Lower leg skin (tissue), 4 donors: ENCODE measurements around the gene MCF2L2. TPM values are rescaled to one million over a fixed set of nuclear protein-coding genes. Genes with fewer than 3 reads are reported as not detected.
"Not testable (repeated sequence)": the region's sequence is repeated elsewhere in the genome, so short reads cannot be mapped to it uniquely, and the experiment has no call there.

Experiments
- DNase-seq, 2 donors: peaks; one replicate each; pipeline ENCODE4 v3.0.0-alpha.2; 2019; ENCODE audit warnings: low spot score in 2 of 2
- H3K4me3 ChIP-seq: fragments of 200-600 bp; sonication (generic); 2 replicates; pipeline ENCODE4 v1.5.1; 2017; ENCODE audit warnings: mild to moderate bottlenecking, low read depth; ENCODE audit not compliant: poor library complexity, severe bottlenecking
- CTCF ChIP-seq, 3 donors: fragments of 450-650 bp; IDR thresholded peaks; one replicate each; pipeline ENCODE4 v1.5.1; 2016; ENCODE audit warnings: antibody characterized with exemption in 3 of 3, mild to moderate bottlenecking in 3 of 3, moderate library complexity in 2 of 3
- POLR2A ChIP-seq, 2 donors: fragments of 450-650 bp; IDR thresholded peaks; one replicate each; pipeline ENCODE4 v1.6.1; 2016 to 2017; ENCODE audit warnings: antibody characterized with exemption in 2 of 2, mild to moderate bottlenecking in 1 of 2, moderate library complexity in 1 of 2
- WGBS, 2 donors: methylation state at CpG; one replicate each; pipeline ENCODE4 v1.1.5; 2018; 5-methylcytosine and 5-hydroxymethylcytosine counted together
- intact Hi-C: fragments of 100-400 bp; cut with DNase I; formaldehyde crosslinking; loops from one replicate; pipeline ENCODE4 v1.15.0; 2023; ENCODE audit warnings: low total_unique reads
- total RNA-seq, 4 donors: library from RNA; depleted of rRNA; stranded (reverse); fragments of >200 nt; gene quantifications; one replicate each; pipeline ENCODE4 v1.1.0, GENCODE V29; 2016

MCF2L2 gene
- total RNA-seq, 4 donors from 2014 or later: 0.88 to 1.3 (median 1.1) TPM; not detected in 1

- H3K4me3 ChIP-seq: no peak overlapping the region
- no peak for TF ChIP-seq CTCF (IDR thresholded peaks at IDR 0.05)
- no peak for TF ChIP-seq POLR2A (IDR thresholded peaks at IDR 0.05)
- WGBS, 2 donors: 60 to 62% methylated on average over 6 of the region's 6 CpGs
- intact Hi-C loops: loop anchor here (10.0 kb wide), 1 partner anchor 293 kb away; no protein-coding TSS in a partner anchor
- DNase-seq: no peak
Measured at GRCh38 chr3:183472155-183472554, 43.7 kb upstream of the MCF2L2 start.

- whole genome bisulfite sequencing, 2 donors: 80 to 92% methylated on average over 1 of the region's 1 CpG
- no peak overlapping the region for H3K4me3 ChIP-seq
- TF ChIP-seq POLR2A (IDR thresholded peaks at IDR 0.05) (no peak), CTCF (IDR thresholded peaks at IDR 0.05) (no peak)
- DNase-seq: no peak
- intact Hi-C loops: no loop called here
Measured at GRCh38 chr3:183468424-183468823, 40.0 kb upstream of the MCF2L2 start.

- intact Hi-C loops: no loop called here
- H3K4me3 ChIP-seq: no peak overlapping the region
- no peak for DNase-seq
- WGBS, 2 donors: 61 to 82% methylated on average over 3 of the region's 3 CpGs
- TF ChIP-seq CTCF (IDR thresholded peaks at IDR 0.05) (no peak), POLR2A (IDR thresholded peaks at IDR 0.05) (no peak)
Measured at GRCh38 chr3:183466575-183466974, 38.2 kb upstream of the MCF2L2 start.

GRCh38 chr3:183465710-183466109 is 37.3 kb upstream of the MCF2L2 start:
- 79 to 83% methylated on average over 13 of the region's 13 CpGs for WGBS, 2 donors
- DNase-seq, H3K4me3 ChIP-seq, intact Hi-C loops: not testable (repeated sequence)

GRCh38 chr3:183464480-183464879 is 36.1 kb upstream of the MCF2L2 start:
- WGBS, 2 donors: 69 to 86% methylated on average over 2 of the region's 2 CpGs
- DNase-seq: no peak
- H3K4me3 ChIP-seq: no peak overlapping the region
- no peak for TF ChIP-seq POLR2A (IDR thresholded peaks at IDR 0.05)
- no peak for TF ChIP-seq CTCF (IDR thresholded peaks at IDR 0.05)
- intact Hi-C loops: no loop called here

- DNase-seq: no peak
- intact Hi-C loops: no loop called here
- TF ChIP-seq POLR2A (IDR thresholded peaks at IDR 0.05) (no peak), CTCF (IDR thresholded peaks at IDR 0.05) (no peak)
- H3K4me3 ChIP-seq: no peak overlapping the region
- WGBS, 2 donors: 88% methylated on average over 7 of the region's 7 CpGs
Measured at GRCh38 chr3:183460081-183461055, 31.9 kb upstream of the MCF2L2 start.
